Measurements from ENCODE around the gene UBD.

DNA sequence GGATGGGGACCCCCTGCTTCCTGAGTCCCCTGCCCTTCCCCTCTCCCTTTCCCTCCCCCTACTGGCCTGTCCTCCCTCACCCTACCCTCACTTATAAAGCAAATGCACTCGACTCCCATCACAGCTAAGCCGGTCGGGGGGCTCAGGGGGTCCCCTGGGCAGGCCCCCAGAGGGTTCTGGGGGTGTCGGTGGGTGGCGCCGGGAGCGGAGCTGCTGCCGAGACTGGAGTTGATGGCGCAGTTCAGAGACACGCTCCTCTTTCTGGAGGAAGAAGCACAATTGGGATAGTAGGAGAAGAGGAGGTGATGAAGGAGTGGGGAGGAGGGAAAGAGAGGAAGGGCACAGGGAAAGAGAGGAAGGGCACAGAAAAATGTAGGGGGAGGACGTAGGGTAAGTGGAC is 43.9 kb upstream of the UBD start:
- TF ChIP-seq POLR2AphosphoS5 (IDR thresholded peaks at IDR 0.05) (no peak), EP300 (IDR thresholded peaks at IDR 0.05) (no peak)
